Measurements from ENCODE around the gene CXCR3. TPM values are rescaled to one million over a fixed set of nuclear protein-coding genes. Genes with fewer than 3 reads are reported as not detected.
A peak's percentile ranks its signal among the peaks of the same experiment; 100 is the strongest.
"Not testable (repeated sequence)": the region's sequence is repeated elsewhere in the genome, so short reads cannot be mapped to it uniquely, and the experiment has no call there.

CXCR3 gene
- total and polyA plus RNA-seq, 11 donors, result 0.11 to 2.6 (median 0.29) TPM; not detected in 6

- TF ChIP-seq POLR2A (IDR thresholded peaks at IDR 0.05) (no peak), CTCF (IDR thresholded peaks at IDR 0.05) (no peak)
Observed at GRCh38 chrX:71615954-71616353, 2.4 kb downstream of the CXCR3 start.

GRCh38 chrX:71615056-71615455, 3.3 kb downstream of the CXCR3 start:
- Histone ChIP-seq H3K27me3 (no peaks in the 10 kb centered on the region), H3K4me3 (peak overlapping the region in 1 of 12 donors; percentile 47), H3K4me1 (no peaks in the 10 kb centered on the region), H3K36me3 (peaks cover 0 to 45% (median 36%) of the 10 kb centered on the region in 9 donors), H3K27ac (no peak overlapping the region), H3K9me3 (no peaks in the 10 kb centered on the region)
- no peak for ATAC-seq
- DNase-seq, result no peak
- TF ChIP-seq CTCF (IDR thresholded peaks at IDR 0.05), result no peak
- TF ChIP-seq POLR2A (IDR thresholded peaks at IDR 0.05), result no peak
- intact Hi-C loops (cut with DNase I), result loop anchor here in 1 of 10 donors (5.0 kb wide), 1 partner anchor 37 kb away; no protein-coding TSS in a partner anchor
- 89 to 100% (median 95%) methylated on average over 4 of the region's 4 CpGs for WGBS, 4 donors

More at GRCh38 chrX:71615954-71616353, 2.4 kb downstream of the CXCR3 start:
- DNase-seq (no peak), ATAC-seq (no peak)
- Histone ChIP-seq H3K9me3 (no peaks in the 10 kb centered on the region), H3K4me3 (peak overlapping the region in 1 of 12 donors; percentile 47), H3K27ac (no peak overlapping the region), H3K27me3 (no peaks in the 10 kb centered on the region), H3K4me1 (no peaks in the 10 kb centered on the region), H3K36me3 (peaks cover 0 to 36% (median 28%) of the 10 kb centered on the region in 9 donors)
- 89 to 94% (median 91%) methylated on average over 10 of the region's 10 CpGs for WGBS, 4 donors
- intact Hi-C loops (cut with DNase I), result loop anchor here in 1 of 10 donors (5.0 kb wide), 1 partner anchor 36 kb away; no protein-coding TSS in a partner anchor

- no peaks in the 10 kb centered on the region for H3K9me3 ChIP-seq
- H3K4me1 ChIP-seq, result peaks cover 0 to 7% (median 0%) of the 10 kb centered on the region in 12 donors
- peaks cover 0 to 62% (median 53%) of the 10 kb centered on the region in 9 donors for H3K36me3 ChIP-seq
- DNase-seq (no peak), ATAC-seq (no peak)
- no peak overlapping the region for H3K27ac ChIP-seq
- H3K4me3 ChIP-seq, result no peak overlapping the region
- intact Hi-C loops (cut with DNase I), result no loop called here
- 72 to 87% (median 83%) methylated on average over 8 of the region's 8 CpGs for WGBS, 4 donors
- H3K27me3 ChIP-seq, result no peaks in the 10 kb centered on the region
- TF ChIP-seq CTCF (IDR thresholded peaks at IDR 0.05) (no peak), POLR2A (IDR thresholded peaks at IDR 0.05) (no peak)
Observed at GRCh38 chrX:71612256-71612655, 6.1 kb downstream of the CXCR3 start.

DNA sequence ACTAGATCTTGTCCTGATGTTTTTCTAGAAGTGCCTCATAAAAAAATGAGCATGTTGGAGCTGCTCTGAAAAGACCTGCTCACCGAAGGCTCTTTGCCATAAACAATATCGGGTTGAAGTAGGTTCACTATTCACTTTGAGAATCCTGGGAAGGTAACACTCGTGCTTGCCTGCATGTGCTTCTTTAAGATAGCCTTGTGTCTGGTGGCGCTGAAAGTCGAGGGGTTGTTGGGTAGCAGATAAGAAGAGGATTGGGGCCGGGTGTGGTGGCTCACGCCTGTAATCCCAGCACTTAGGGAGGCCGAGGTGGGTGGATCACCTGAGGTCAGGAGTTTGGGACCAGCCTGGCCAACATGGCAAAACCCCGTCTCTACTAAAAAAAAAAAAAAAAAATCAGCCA, 6.6 kb downstream of the CXCR3 start:
- Histone ChIP-seq H3K4me1 (peaks cover 0 to 12% (median 0%) of the 10 kb centered on the region in 12 donors), H3K36me3 (peaks cover 0 to 66% (median 53%) of the 10 kb centered on the region in 9 donors)
- H3K27me3 ChIP-seq; intact Hi-C loops (cut with DNase I); H3K4me3 ChIP-seq; ATAC-seq; DNase-seq; H3K9me3 ChIP-seq; H3K27ac ChIP-seq: not testable (repeated sequence)
- 85 to 97% (median 91%) methylated on average over 9 of the region's 9 CpGs for WGBS, 4 donors

Measured in heart left ventricle (tissue), 16 donors.